Activated CD4-positive, alpha-beta memory T cell treated with anti-CD3 and anti-CD28 coated beads, Interleukin-2, amount 10 ng/mL, durations not matched to agents 7 days and 5 days (primary cell): ENCODE measurements around the gene TENM4. TPM values are rescaled to one million over a fixed set of nuclear protein-coding genes. Genes with fewer than 3 reads are reported as not detected.

ENCODE experiments used
- CTCF ChIA-PET: fragments of 350-600 bp; sonication (Branson Sonifier 250); formaldehyde crosslinking; loops from one replicate; lab custom pipeline; 2021; ENCODE audit warnings: antibody characterized with exemption, inconsistent platforms; lab: Charles Lee
- POLR2A ChIA-PET: fragments of 350-600 bp; sonication (Branson Sonifier 250); formaldehyde crosslinking; loops from one replicate; lab custom pipeline; 2021; ENCODE audit warnings: antibody characterized with exemption; lab: Charles Lee
- DNase-seq: peaks from one replicate; pipeline ENCODE4 v3.0.0-alpha.2; 2020
- H3K27ac Mint-ChIP-seq: one replicate; pipeline ENCODE4 v1.8.0; 2021; ENCODE audit warnings: mild to moderate bottlenecking, mixed read lengths
- H3K27me3 Mint-ChIP-seq: one replicate; pipeline ENCODE4 v1.8.0; 2021; ENCODE audit warnings: mixed read lengths
- H3K36me3 Mint-ChIP-seq: one replicate; pipeline ENCODE4 v1.8.0; 2021; ENCODE audit warnings: low read depth, mixed read lengths
- H3K4me1 Mint-ChIP-seq: one replicate; pipeline ENCODE4 v1.8.0; 2021; ENCODE audit warnings: mixed read lengths
- H3K4me3 Mint-ChIP-seq: one replicate; pipeline ENCODE4 v1.8.0; 2021; ENCODE audit warnings: mild to moderate bottlenecking, mixed read lengths
- H3K9me3 Mint-ChIP-seq: one replicate; pipeline ENCODE4 v1.8.0; 2021; ENCODE audit warnings: mixed read lengths
- total RNA-seq, 2 experiments: library from RNA; stranded (reverse); gene quantifications; one replicate each; pipeline ENCODE4 v1.2.3, GENCODE V29; 2021

TENM4 gene
- total RNA-seq, 2 experiments from 2014 or later: not detected

- Mint-ChIP-seq H3K4me1 (no peaks in the 10 kb centered on the region), H3K36me3 (no peaks in the 10 kb centered on the region), H3K9me3 (no peaks in the 10 kb centered on the region), H3K4me3 (no peak overlapping the region), H3K27me3 (peaks cover 9% of the 10 kb centered on the region), H3K27ac (no peak overlapping the region)
- CTCF ChIA-PET: interaction anchor here (1.6 kb wide), 1 partner anchor 409 kb away, joined by 3 read pairs; no protein-coding TSS in a partner anchor
- POLR2A ChIA-PET: no interaction called here
- no peak for DNase-seq
These were observed 384.8 kb downstream of the TENM4 start for GRCh38 chr11:79055856-79056631.

GRCh38 chr11:79054636-79055035 is 386.2 kb downstream of the TENM4 start:
- Mint-ChIP-seq H3K27ac (no peak overlapping the region), H3K27me3 (peaks cover 11% of the 10 kb centered on the region), H3K4me1 (no peaks in the 10 kb centered on the region), H3K36me3 (no peaks in the 10 kb centered on the region), H3K4me3 (no peak overlapping the region), H3K9me3 (no peaks in the 10 kb centered on the region)
- ChIA-PET CTCF (interaction anchor here (0.6 kb wide), 1 partner anchor 91 kb away, joined by 3 read pairs; no protein-coding TSS in a partner anchor), POLR2A (no interaction called here)
- no peak for DNase-seq

- POLR2A ChIA-PET: no interaction called here
- Mint-ChIP-seq H3K9me3 (no peaks in the 10 kb centered on the region), H3K4me3 (no peak overlapping the region)
These were observed 388.3 kb downstream of the TENM4 start for GRCh38 chr11:79052544-79052943.

GRCh38 chr11:79050786-79051185 is 390.0 kb downstream of the TENM4 start:
- Mint-ChIP-seq H3K4me3 (no peak overlapping the region), H3K27me3 (peaks cover 12% of the 10 kb centered on the region), H3K36me3 (no peaks in the 10 kb centered on the region), H3K27ac (no peak overlapping the region), H3K4me1 (no peaks in the 10 kb centered on the region), H3K9me3 (no peaks in the 10 kb centered on the region)
- ChIA-PET POLR2A (no interaction called here), CTCF (no interaction called here)
- no peak for DNase-seq

More at GRCh38 chr11:79052544-79052943, 388.3 kb downstream of the TENM4 start:
- CTCF ChIA-PET: interaction anchor here (1.0 kb wide), 2 partner anchors 17 to 407 kb away, joined by 3 read pairs; no protein-coding TSS in a partner anchor
- DNase-seq: no peak
- Mint-ChIP-seq H3K27me3 (peaks cover 11% of the 10 kb centered on the region), H3K27ac (no peak overlapping the region), H3K36me3 (no peaks in the 10 kb centered on the region), H3K4me1 (no peaks in the 10 kb centered on the region)

- Mint-ChIP-seq H3K36me3 (no peaks in the 10 kb centered on the region), H3K4me3 (no peak overlapping the region), H3K27ac (no peak overlapping the region), H3K27me3 (peaks cover 13% of the 10 kb centered on the region), H3K9me3 (no peaks in the 10 kb centered on the region), H3K4me1 (no peaks in the 10 kb centered on the region)
- POLR2A ChIA-PET: no interaction called here
- no peak for DNase-seq
- CTCF ChIA-PET: no interaction called here
These were observed 391.1 kb downstream of the TENM4 start for GRCh38 chr11:79049741-79050179.

GRCh38 chr11:79047980-79048379 is 392.9 kb downstream of the TENM4 start:
- Mint-ChIP-seq H3K9me3 (no peaks in the 10 kb centered on the region), H3K27me3 (peaks cover 13% of the 10 kb centered on the region), H3K4me3 (no peak overlapping the region), H3K4me1 (no peaks in the 10 kb centered on the region), H3K36me3 (no peaks in the 10 kb centered on the region), H3K27ac (no peak overlapping the region)
- POLR2A ChIA-PET: no interaction called here
- CTCF ChIA-PET: no interaction called here
- no peak for DNase-seq

- H3K27me3 Mint-ChIP-seq: peaks cover 12% of the 10 kb centered on the region
- no peaks in the 10 kb centered on the region for H3K4me1 Mint-ChIP-seq
- no peaks in the 10 kb centered on the region for H3K36me3 Mint-ChIP-seq
- H3K27ac Mint-ChIP-seq: no peak overlapping the region
- no peak for DNase-seq
- POLR2A ChIA-PET: no interaction called here
- CTCF ChIA-PET: no interaction called here
- H3K4me3 Mint-ChIP-seq: no peak overlapping the region
- H3K9me3 Mint-ChIP-seq: no peaks in the 10 kb centered on the region
These were observed 393.5 kb downstream of the TENM4 start for GRCh38 chr11:79047321-79047720.

GRCh38 chr11:79046366-79046765 is 394.5 kb downstream of the TENM4 start:
- ChIA-PET CTCF (no interaction called here), POLR2A (no interaction called here)
- Mint-ChIP-seq H3K27ac (no peak overlapping the region), H3K27me3 (peaks cover 4% of the 10 kb centered on the region), H3K4me1 (no peaks in the 10 kb centered on the region), H3K9me3 (no peaks in the 10 kb centered on the region), H3K36me3 (no peaks in the 10 kb centered on the region), H3K4me3 (no peak overlapping the region)
- DNase-seq: no peak

- POLR2A ChIA-PET: no interaction called here
- no peaks in the 10 kb centered on the region for H3K9me3 Mint-ChIP-seq
- H3K4me3 Mint-ChIP-seq: no peak overlapping the region
- H3K4me1 Mint-ChIP-seq: no peaks in the 10 kb centered on the region
- peaks cover 4% of the 10 kb centered on the region for H3K27me3 Mint-ChIP-seq
- no peaks in the 10 kb centered on the region for H3K36me3 Mint-ChIP-seq
- DNase-seq: no peak
- H3K27ac Mint-ChIP-seq: no peak overlapping the region
- CTCF ChIA-PET: no interaction called here
These were observed 395.0 kb downstream of the TENM4 start for GRCh38 chr11:79045800-79046304.

- H3K27ac Mint-ChIP-seq: no peak overlapping the region
- CTCF ChIA-PET: no interaction called here
- H3K4me3 Mint-ChIP-seq: no peak overlapping the region
- H3K36me3 Mint-ChIP-seq: no peaks in the 10 kb centered on the region
- DNase-seq: no peak
- no peaks in the 10 kb centered on the region for H3K4me1 Mint-ChIP-seq
- POLR2A ChIA-PET: no interaction called here
- H3K27me3 Mint-ChIP-seq: peaks cover 4% of the 10 kb centered on the region
- H3K9me3 Mint-ChIP-seq: no peaks in the 10 kb centered on the region
These were observed 395.6 kb downstream of the TENM4 start for GRCh38 chr11:79045018-79045799.

GRCh38 chr11:79044201-79044600 is 396.6 kb downstream of the TENM4 start:
- ChIA-PET POLR2A (no interaction called here), CTCF (interaction anchor here (1.0 kb wide), 1 partner anchor 399 kb away, joined by 3 read pairs; no protein-coding TSS in a partner anchor)
- Mint-ChIP-seq H3K27me3 (peaks cover 2% of the 10 kb centered on the region), H3K9me3 (no peaks in the 10 kb centered on the region), H3K27ac (no peak overlapping the region), H3K4me3 (no peak overlapping the region), H3K36me3 (no peaks in the 10 kb centered on the region), H3K4me1 (no peaks in the 10 kb centered on the region)
- DNase-seq: no peak

- H3K9me3 Mint-ChIP-seq: no peaks in the 10 kb centered on the region
- CTCF ChIA-PET: interaction anchor here (1.0 kb wide), 1 partner anchor 398 kb away, joined by 3 read pairs; no protein-coding TSS in a partner anchor
- H3K27me3 Mint-ChIP-seq: peaks cover 2% of the 10 kb centered on the region
- H3K4me3 Mint-ChIP-seq: no peak overlapping the region
- H3K36me3 Mint-ChIP-seq: no peaks in the 10 kb centered on the region
- no peaks in the 10 kb centered on the region for H3K4me1 Mint-ChIP-seq
- no peak overlapping the region for H3K27ac Mint-ChIP-seq
- POLR2A ChIA-PET: no interaction called here
- no peak for DNase-seq
These were observed 397.1 kb downstream of the TENM4 start for GRCh38 chr11:79043726-79044125.

GRCh38 chr11:79042824-79043223 is 398.0 kb downstream of the TENM4 start:
- Mint-ChIP-seq H3K27ac (no peak overlapping the region), H3K4me1 (no peaks in the 10 kb centered on the region), H3K4me3 (no peak overlapping the region), H3K36me3 (no peaks in the 10 kb centered on the region), H3K27me3 (peaks cover 2% of the 10 kb centered on the region), H3K9me3 (no peaks in the 10 kb centered on the region)
- DNase-seq: no peak
- CTCF ChIA-PET: no interaction called here
- POLR2A ChIA-PET: no interaction called here
